ENCODE data around the gene CCNL2. TPM values are rescaled to one million over a fixed set of nuclear protein-coding genes. Genes with fewer than 3 reads are reported as not detected.

CCNL2 gene
- total RNA-seq, 1 experiment from 2014 or later: 142 TPM

- TF ChIP-seq RORB (CRISPR knock-in tag; IDR thresholded peaks at IDR 0.05) (no peak), NR2C2 (CRISPR knock-in tag; IDR thresholded peaks at IDR 0.05) (peak; percentile 51; the same call in 1 of the 2 replicates), ATF2 (CRISPR knock-in tag; IDR thresholded peaks at IDR 0.05; ENCODE audit: borderline replicate concordance, low read depth) (no peak), ZNF121 (CRISPR knock-in tag; IDR thresholded peaks at IDR 0.05) (no peak), OVOL2 (CRISPR knock-in tag; IDR thresholded peaks at IDR 0.05; ENCODE audit: borderline replicate concordance) (no peak), ATF3 (CRISPR knock-in tag; conservative IDR thresholded peaks at IDR 0.05) (no peak), AFF4 (CRISPR knock-in tag; IDR thresholded peaks at IDR 0.05; ENCODE audit: borderline replicate concordance) (no peak; the same call in 1 of the 2 replicates), SMAD4 (CRISPR knock-in tag; IDR thresholded peaks at IDR 0.05) (no peak; the same call in 1 of the 2 replicates), MYBL2 (CRISPR knock-in tag; IDR thresholded peaks at IDR 0.05) (peak; percentile 92; the same call in 1 of the 2 replicates), E2F5 (CRISPR knock-in tag; IDR thresholded peaks at IDR 0.05) (peak; percentile 86), ZNF232 (CRISPR knock-in tag; IDR thresholded peaks at IDR 0.05) (0 out of 2 replicates have a peak, but pooled peaks have one; percentile 30), IRF2 (CRISPR knock-in tag; IDR thresholded peaks at IDR 0.05; ENCODE audit: borderline replicate concordance, low read depth) (no peak), RELA (CRISPR knock-in tag; IDR thresholded peaks at IDR 0.05; ENCODE audit: borderline replicate concordance) (peak; percentile 14; the same call in 1 of the 2 replicates), JUN (CRISPR knock-in tag; IDR thresholded peaks at IDR 0.05) (peak; percentile 59; the same call in 1 of the 2 replicates), FOXK1 (CRISPR knock-in tag; IDR thresholded peaks at IDR 0.05) (peak; percentile 94)
Measured at GRCh38 chr1:1374929-1375662, 24.0 kb downstream of the CCNL2 start, which contains the start of gene AURKAIP1 (continued).

GRCh38 chr1:1374589-1374928 lies 24.6 kb downstream of the CCNL2 start:
- ChIA-PET CTCF (interaction anchor here (1.0 to 1.5 kb wide), 4 partner anchors 25 to 305 kb away, joined by 3 to 8 read pairs (median 4); partner anchors contain the start of gene CCNL2), POLR2A (interaction anchor here (1.0 to 2.1 kb wide), 2 partner anchors 25 to 49 kb away, joined by 3 to 12 read pairs; partner anchors contain the start of gene CCNL2)
- DNase-seq (ENCODE audit: low spot score) (no peak), ATAC-seq (no peak)
- TF ChIP-seq E2F4 (CRISPR knock-in tag; IDR thresholded peaks at IDR 0.05; ENCODE audit: borderline replicate concordance, low read depth) (0 out of 2 replicates have a peak, but pooled peaks have one; percentile 19), MAX (CRISPR knock-in tag; IDR thresholded peaks at IDR 0.05) (no peak)
- H3K4me3 Mint-ChIP-seq: peak overlapping the region; percentile 82
- H3K4me1 Mint-ChIP-seq: peaks cover 3% of the 10 kb centered on the region; the same call in 1 of the 2 replicates
- H3K36me3 Mint-ChIP-seq: peaks cover 8% of the 10 kb centered on the region; the same call in 1 of the 2 replicates
- peaks cover under 1% of the 10 kb centered on the region; the same call in 1 of the 2 replicates for H3K27me3 Mint-ChIP-seq (ENCODE audit: low read depth)
- H3K9me3 Mint-ChIP-seq: no peaks in the 10 kb centered on the region
- H3K27ac Mint-ChIP-seq: no peak overlapping the region

Data from WTC11 (cell line).